H1 (cell line): ENCODE data around the gene MAP7D2. TPM values are rescaled to one million over a fixed set of nuclear protein-coding genes. Genes with fewer than 3 reads are reported as not detected.

Source experiments
- ATF3 ChIP-seq: IDR thresholded peaks from 2 replicates; pipeline ENCODE4 v1.6.1; 2011; ENCODE audit warnings: low read depth, mild to moderate bottlenecking, low read length; ENCODE audit not compliant: insufficient read depth
- BACH1 ChIP-seq: IDR thresholded peaks from 2 replicates; pipeline ENCODE4 v1.6.1; 2012; ENCODE audit warnings: low read length, improper control_type of control experiment
- EGR1 ChIP-seq: IDR thresholded peaks from 2 replicates; pipeline ENCODE4 v1.6.1; 2011; ENCODE audit warnings: low read depth, low read length, borderline replicate concordance
- NANOG ChIP-seq: IDR thresholded peaks from 2 replicates; pipeline ENCODE4 v1.6.1; 2011; ENCODE audit warnings: low read length, low read depth, mild to moderate bottlenecking, inconsistent platforms; ENCODE audit not compliant: insufficient read depth, poor library complexity, severe bottlenecking
- POLR2AphosphoS5 ChIP-seq: IDR thresholded peaks from 2 replicates; pipeline ENCODE4 v1.6.1; 2011; ENCODE audit warnings: low read depth, low read length
- SIX5 ChIP-seq: IDR thresholded peaks from 2 replicates; pipeline ENCODE4 v1.6.1; 2011; ENCODE audit warnings: mild to moderate bottlenecking, low read depth, low read length
- SUZ12 ChIP-seq: fragments of 200-600 bp; sonication (generic); IDR thresholded peaks from 2 replicates; pipeline ENCODE4 v1.6.1; 2012; ENCODE audit warnings: mild to moderate bottlenecking, inconsistent platforms, low read length, moderate library complexity, mixed read lengths
- TAF1 ChIP-seq: IDR thresholded peaks from 2 replicates; pipeline ENCODE4 v1.6.1; 2011; ENCODE audit warnings: mild to moderate bottlenecking, low read depth, low read length
- USF2 ChIP-seq: IDR thresholded peaks from 2 replicates; pipeline ENCODE4 v1.6.1; 2011; ENCODE audit warnings: low read length, improper control_type of control experiment
- polyA plus RNA-seq, 7 experiments: library from polyadenylated mRNA; depleted of rRNA in 3 of 7; stranded (reverse) in 5 of 7; unstranded in 2 of 7; fragments of >200 nt in 5 of 7; fragments of 200-250 nt in 2 of 7; gene quantifications; 1 replicate in 5 of 7; 2 replicates in 1 of 7; 4 replicates in 1 of 7; pipeline versions ENCODE4 v1.2.1 to v1.2.3, GENCODE V29; 2011 to 2013; ENCODE audit warnings: missing spikeins in 2 of 7, mixed read lengths in 2 of 7
- total RNA-seq: library from RNA; stranded (reverse); fragmentation: NEBNext Ultra II Directional; extraction: Animal tissue kit (Norgen Biotek cat#: 25700); gene quantifications from 2 replicates; pipeline ENCODE4 v1.2.1, GENCODE V29; 2021

MAP7D2 gene
- total and polyA plus RNA-seq, 2 of the 8 experiments (the other 6 are each of a cell fraction or from before 2014, with no cell fraction given), result 0.65 to 0.83 TPM

GRCh38 chrX:20060961-20061748 is 55.6 kb downstream of the MAP7D2 start (continued):
- TF ChIP-seq ATF3 (no peak), SUZ12 (no peak), BACH1 (no peak), SIX5 (no peak), EGR1 (no peak), USF2 (no peak), NANOG (no peak), POLR2AphosphoS5 (no peak), TAF1 (no peak)
- TF ChIP-seq, all 59 proteins: peak for 0
